Kidney epithelial cell (primary cell): ENCODE data around the gene KRTAP12-4. TPM values are rescaled to one million over a fixed set of nuclear protein-coding genes. Genes with fewer than 3 reads are reported as not detected.
"Not testable (repeated sequence)": the region's sequence is repeated elsewhere in the genome, so short reads cannot be mapped to it uniquely, and the experiment has no call there.

Source experiments
- DNase-seq: peaks from one replicate; pipeline ENCODE4 v3.0.0-alpha.2; 2010; ENCODE audit warnings: low read depth
- H3K27me3 ChIP-seq: 2 replicates; pipeline ENCODE4 v1.6.0; 2011; ENCODE audit warnings: low read length; ENCODE audit not compliant: control insufficient read depth, insufficient read depth
- H3K36me3 ChIP-seq: 2 replicates; pipeline ENCODE4 v1.5.1; 2011; ENCODE audit warnings: low read length; ENCODE audit not compliant: control insufficient read depth, insufficient read depth
- H3K4me3 ChIP-seq: 2 replicates; pipeline ENCODE4 v1.5.1; 2011; ENCODE audit warnings: low read depth, mild to moderate bottlenecking, control low read depth, low read length
- CTCF ChIP-seq: IDR thresholded peaks from 2 replicates; pipeline ENCODE4 v1.5.1; 2011; ENCODE audit warnings: mild to moderate bottlenecking, moderate library complexity, low read length, control low read depth, inconsistent platforms; ENCODE audit not compliant: insufficient read depth, poor library complexity, severe bottlenecking
- total RNA-seq: library from RNA; depleted of rRNA; stranded (reverse); fragments of >200 nt; gene quantifications from 2 replicates; pipeline ENCODE4 v1.2.3, GENCODE V29; 2015

Gene KRTAP12-4
- total RNA-seq, 1 donor from 2014 or later, result not detected

GRCh38 chr21:44650973-44651675, 3.3 kb downstream of the KRTAP12-4 start:
- no peaks in the 10 kb centered on the region for H3K27me3 ChIP-seq
- no peaks in the 10 kb centered on the region for H3K36me3 ChIP-seq
- no peak for DNase-seq
- no peak for TF ChIP-seq CTCF
- H3K4me3 ChIP-seq, result no peak overlapping the region

- no peak overlapping the region for H3K4me3 ChIP-seq
- no peaks in the 10 kb centered on the region for H3K36me3 ChIP-seq
- no peak for DNase-seq
- no peak for TF ChIP-seq CTCF
- no peaks in the 10 kb centered on the region for H3K27me3 ChIP-seq
These were observed 4.0 kb downstream of the KRTAP12-4 start for GRCh38 chr21:44650265-44650972.

DNA sequence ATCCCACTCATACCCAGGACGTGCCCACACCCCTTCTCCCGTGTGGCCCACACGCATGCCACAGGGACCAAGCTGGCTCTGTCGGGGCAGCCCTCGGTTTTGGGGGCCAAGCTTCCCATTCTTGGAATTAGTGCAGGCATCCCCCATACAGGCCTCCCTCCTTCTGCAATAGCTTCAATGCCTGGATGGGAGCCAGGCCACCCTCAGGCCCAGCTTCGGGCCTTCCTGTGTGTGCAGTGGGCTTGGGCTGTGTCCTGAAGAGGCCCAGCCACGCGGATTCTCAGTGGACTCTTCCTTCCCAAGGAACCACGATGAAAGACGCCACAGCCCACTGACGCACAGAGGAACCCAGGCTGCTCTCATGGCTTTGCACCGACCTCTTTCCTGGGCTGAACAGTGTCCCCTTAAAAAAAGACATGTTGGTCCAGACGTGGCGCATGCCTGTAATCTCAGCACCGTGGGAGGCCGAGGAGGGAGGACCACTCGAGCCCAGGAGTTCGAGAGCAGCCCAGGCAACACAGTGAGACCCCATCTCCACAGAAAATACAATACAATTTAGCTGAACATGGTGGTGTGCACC, 4.8 kb downstream of the KRTAP12-4 start:
- DNase-seq, result no peak
- no peaks in the 10 kb centered on the region for H3K36me3 ChIP-seq
- no peaks in the 10 kb centered on the region for H3K27me3 ChIP-seq
- no peak for TF ChIP-seq CTCF
- H3K4me3 ChIP-seq, result no peak overlapping the region

DNA sequence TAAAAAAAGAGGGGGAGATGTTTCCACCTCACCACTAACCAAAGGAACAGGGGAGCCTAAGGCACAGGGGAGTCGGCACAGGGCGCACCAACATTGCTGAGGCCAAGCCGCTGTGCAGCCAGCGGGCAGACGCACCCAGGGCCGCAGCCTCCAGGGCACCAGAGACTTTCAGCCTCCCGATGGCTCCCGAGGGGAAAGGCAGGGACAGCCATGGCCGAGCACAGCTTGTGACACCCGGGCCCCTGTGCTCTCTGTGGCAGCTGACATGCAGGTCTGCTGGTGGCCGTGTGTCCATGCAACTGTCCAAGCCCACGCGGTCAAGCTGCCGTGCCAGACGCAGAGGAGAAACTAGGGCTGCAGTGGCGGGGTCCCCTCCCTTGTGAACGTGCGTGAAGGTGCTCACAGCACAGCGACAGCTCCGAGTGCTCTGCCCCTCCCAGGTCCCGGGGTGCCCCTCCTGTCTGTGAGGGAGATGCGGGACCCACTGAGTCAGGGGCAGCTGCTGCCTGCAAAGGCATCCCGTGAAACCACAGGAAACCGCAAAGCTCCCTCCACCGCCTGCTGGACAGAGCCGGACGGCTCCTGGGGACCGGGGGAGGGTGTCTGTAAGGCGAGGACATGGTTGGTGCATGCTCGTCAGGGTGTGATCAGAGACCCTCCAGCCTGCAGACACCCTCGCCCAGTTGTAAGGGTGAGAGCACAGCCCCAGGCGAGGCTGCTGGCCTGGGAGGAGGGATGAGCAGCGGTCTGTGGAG, 5.7 kb downstream of the KRTAP12-4 start:
- TF ChIP-seq CTCF, result no peak
- H3K36me3 ChIP-seq, result no peaks in the 10 kb centered on the region
- H3K4me3 ChIP-seq, result no peak overlapping the region
- no peaks in the 10 kb centered on the region for H3K27me3 ChIP-seq
- no peak for DNase-seq

DNA sequence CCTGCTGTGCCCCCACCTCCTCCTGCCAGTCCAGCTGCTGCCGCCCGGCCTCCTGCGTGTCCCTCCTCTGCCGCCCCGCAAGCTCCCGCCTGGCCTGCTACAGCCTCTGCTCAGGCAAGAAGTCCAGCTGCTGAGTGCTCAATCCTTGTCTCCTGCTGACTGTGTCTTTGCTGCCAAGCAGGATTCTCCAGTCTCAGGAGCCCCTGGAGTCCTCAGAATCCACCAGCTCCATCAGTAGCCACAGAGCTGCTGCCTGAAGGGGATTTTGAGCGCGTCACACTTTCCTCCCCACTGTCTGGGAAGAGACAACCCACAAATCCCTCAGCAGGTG, 7.3 kb downstream of the KRTAP12-4 start:
- TF ChIP-seq CTCF, result no peak
- Histone ChIP-seq H3K27me3 (no peaks in the 10 kb centered on the region), H3K36me3 (no peaks in the 10 kb centered on the region), H3K4me3 (no peak overlapping the region)
- no peak for DNase-seq

- H3K36me3 ChIP-seq, DNase-seq, H3K4me3 ChIP-seq, H3K27me3 ChIP-seq: not testable (repeated sequence)
These were observed 7.9 kb downstream of the KRTAP12-4 start, which contains the start of gene KRTAP10-11 for GRCh38 chr21:44646366-44647221. Gene KRTAP10-11 (plus strand): TSS chr21:44646414. CDS start chr21:44646459, 45 bp downstream.
